IMR-90 (cell line): ENCODE measurements around the gene EPN1. TPM values are rescaled to one million over a fixed set of nuclear protein-coding genes. Genes with fewer than 3 reads are reported as not detected.

Experiments used
- ATAC-seq: fragments of 200-7000 bp; cut with Tn5 transposase; 2 replicates; pipeline ENCODE4 v1.9.1; 2020; ENCODE audit warnings: low read depth, mild to moderate bottlenecking, moderate library complexity
- BruUV-seq: library from RNA; stranded (reverse); fragments of 400-500 nt; replicated peaks from 2 replicates; lab custom pipeline; 2021; lab: Mats Ljungman, UMichigan
- CTCF ChIA-PET: fragments of 300-600 bp; formaldehyde crosslinking; extraction: SDS; loops from one replicate; lab custom pipeline; 2021; ENCODE audit warnings: antibody characterized with exemption; lab: Yijun Ruan, JAX
- POLR2A ChIA-PET: fragments of 300-600 bp; sonication (Branson Sonifier 250); formaldehyde crosslinking; loops from one replicate; lab custom pipeline; 2022; ENCODE audit warnings: antibody characterized with exemption; ENCODE audit not compliant: unreplicated experiment; lab: Charles Lee
- DNase-seq: peaks from one replicate; pipeline ENCODE4 v3.0.0; 2013
- H2AFZ ChIP-seq: replicated peaks from 2 replicates; pipeline ENCODE3; 2013; ENCODE audit warnings: low read length, mild to moderate bottlenecking; ENCODE audit not compliant: poor library complexity
- H2AK5ac ChIP-seq: 2 replicates; pipeline ENCODE4 v1.6.1; 2013; ENCODE audit warnings: low read depth, low read length, inconsistent platforms
- H2AK9ac ChIP-seq: replicated peaks from 2 replicates; pipeline ENCODE3; 2013; ENCODE audit warnings: mild to moderate bottlenecking, low read depth, low read length, moderate library complexity; ENCODE audit not compliant: poor library complexity
- H2BK120ac ChIP-seq: 2 replicates; pipeline ENCODE4 v1.6.1; 2013; ENCODE audit warnings: low read depth, low read length, inconsistent platforms
- H2BK15ac ChIP-seq: 3 replicates; pipeline ENCODE4 v1.6.1; 2013; ENCODE audit warnings: low read depth, low read length, inconsistent platforms
- H2BK20ac ChIP-seq: 2 replicates; pipeline ENCODE4 v1.6.1; 2013; ENCODE audit warnings: low read depth, mild to moderate bottlenecking, inconsistent platforms, low read length, moderate library complexity
- H2BK5ac ChIP-seq: 2 replicates; pipeline ENCODE4 v1.6.1; 2013; ENCODE audit warnings: mild to moderate bottlenecking, low read depth, low read length, inconsistent platforms; ENCODE audit not compliant: poor library complexity, severe bottlenecking
- H3K14ac ChIP-seq: replicated peaks from 2 replicates; pipeline ENCODE4 v1.6.1; 2013; ENCODE audit warnings: low read depth, low read length, inconsistent platforms
- H3K18ac ChIP-seq: 2 replicates; pipeline ENCODE4 v1.6.1; 2013; ENCODE audit warnings: low read depth, low read length, control low read depth
- H3K23ac ChIP-seq: 2 replicates; pipeline ENCODE4 v1.6.1; 2013; ENCODE audit warnings: low read depth, low read length, inconsistent platforms
- H3K27ac ChIP-seq: 2 replicates; pipeline ENCODE4 v1.5.1; 2013; ENCODE audit warnings: mild to moderate bottlenecking, control low read depth, low read length; ENCODE audit not compliant: insufficient read depth
- H3K27me3 ChIP-seq: 2 replicates; pipeline ENCODE4 v1.6.1; 2013; ENCODE audit warnings: low read length; ENCODE audit not compliant: control insufficient read depth, insufficient read depth
- H3K36me3 ChIP-seq: 2 replicates; pipeline ENCODE4 v1.6.1; 2013; ENCODE audit warnings: low read length, mixed read lengths; ENCODE audit not compliant: control insufficient read depth, insufficient read depth
- H3K4ac ChIP-seq: 2 replicates; pipeline ENCODE4 v1.6.1; 2013; ENCODE audit warnings: low read depth, low read length, inconsistent platforms
- H3K4me1 ChIP-seq: 2 replicates; pipeline ENCODE4 v1.6.1; 2013; ENCODE audit warnings: low read length, mixed read lengths; ENCODE audit not compliant: control insufficient read depth, insufficient read depth
- H3K4me2 ChIP-seq: 2 replicates; pipeline ENCODE4 v1.6.1; 2013; ENCODE audit warnings: low read depth, mild to moderate bottlenecking, control low read depth, low read length, moderate library complexity
- H3K4me3 ChIP-seq: 2 replicates; pipeline ENCODE4 v1.5.1; 2013; ENCODE audit warnings: low read depth, mild to moderate bottlenecking, control low read depth, low read length, moderate library complexity; ENCODE audit not compliant: insufficient read depth
- H3K56ac ChIP-seq: 2 replicates; pipeline ENCODE4 v1.6.1; 2013; ENCODE audit warnings: low read length, inconsistent platforms; ENCODE audit not compliant: insufficient read depth; ENCODE audit errors: extremely low read depth
- H3K79me1 ChIP-seq, 2 experiments: 2 replicates each; pipeline ENCODE4 v1.6.1; 2013; ENCODE audit warnings: low read length in 2 of 2, inconsistent platforms in 1 of 2, low read depth in 1 of 2
- H3K9ac ChIP-seq: 2 replicates; pipeline ENCODE4 v1.6.1; 2013; ENCODE audit warnings: low read depth, low read length, control low read depth
- H3K9me1 ChIP-seq: 2 replicates; pipeline ENCODE4 v1.6.1; 2013; ENCODE audit warnings: low read length, inconsistent platforms; ENCODE audit not compliant: insufficient read depth
- H3K9me3 ChIP-seq: 2 replicates; pipeline ENCODE4 v1.6.1; 2013; ENCODE audit warnings: low read length; ENCODE audit not compliant: control insufficient read depth, insufficient read depth
- H4K20me1 ChIP-seq: 2 replicates; pipeline ENCODE4 v1.6.1; 2013; ENCODE audit warnings: low read length, inconsistent platforms; ENCODE audit not compliant: insufficient read depth
- H4K5ac ChIP-seq: 2 replicates; pipeline ENCODE4 v1.6.1; 2013; ENCODE audit warnings: mild to moderate bottlenecking, low read depth, low read length, control low read depth
- H4K8ac ChIP-seq, 2 experiments: 2 replicates each; pipeline ENCODE4 v1.6.1; 2013; ENCODE audit warnings: low read depth in 2 of 2, low read length in 2 of 2, control low read depth in 1 of 2, inconsistent platforms in 1 of 2
- H4K91ac ChIP-seq: 2 replicates; pipeline ENCODE4 v1.6.1; 2013; ENCODE audit warnings: low read depth, low read length, inconsistent platforms; ENCODE audit not compliant: insufficient read depth
- FOS ChIP-seq: fragments of 150-350 bp; IDR thresholded peaks from 2 replicates; pipeline ENCODE4 v1.6.1; 2016; ENCODE audit warnings: low read depth, low read length
- MAZ ChIP-seq: IDR thresholded peaks from 2 replicates; pipeline ENCODE4 v1.6.1; 2012; ENCODE audit warnings: low read depth, mild to moderate bottlenecking, low read length, improper control_type of control experiment, moderate library complexity, borderline replicate concordance
- NFE2L2 ChIP-seq: fragments of 150-350 bp; IDR thresholded peaks from 2 replicates; pipeline ENCODE4 v1.6.1; 2016; ENCODE audit warnings: low read depth, mild to moderate bottlenecking, low read length
- POLR2A ChIP-seq: IDR thresholded peaks from 2 replicates; pipeline ENCODE4 v1.6.1; 2012; ENCODE audit warnings: mild to moderate bottlenecking, low read depth, low read length
- RAD21 ChIP-seq: IDR thresholded peaks from 2 replicates; pipeline ENCODE4 v1.6.1; 2012; ENCODE audit warnings: low read length, improper control_type of control experiment
- USF2 ChIP-seq: fragments of 150-350 bp; IDR thresholded peaks from 2 replicates; pipeline ENCODE4 v1.6.1; 2017; ENCODE audit warnings: mild to moderate bottlenecking, antibody characterized with exemption, low read length, low read depth
- WGBS, 2 experiments: methylation state at CpG; one replicate each; pipeline versions ENCODE4 v1.1.5 to v1.1.7; 2013; ENCODE audit warnings: missing lambda C conversion rate in 2 of 2; ENCODE audit not compliant: insufficient read length in 1 of 2; ENCODE audit errors: extremely low coverage in 2 of 2; 5-methylcytosine and 5-hydroxymethylcytosine counted together
- dilution Hi-C: fragments of 300-500 bp; cut with HindIII; formaldehyde crosslinking; loops from one replicate; pipeline ENCODE4 v1.14.3; 2018; ENCODE audit warnings: low sequenced_read_pairs; ENCODE audit not compliant: unreplicated experiment
- in situ Hi-C: fragments of 300-500 bp; cut with MboI; formaldehyde crosslinking; loops from 3 replicates; pipeline ENCODE4 v1.14.3; 2019; ENCODE audit warnings: low sequenced_read_pairs, inconsistent platforms, mixed read lengths
- intact Hi-C: fragments of 100-400 bp; cut with micrococcal nuclease; formaldehyde crosslinking; loops from 2 replicates; pipeline ENCODE4 v1.10.0; 2022
- polyA plus RNA-seq, 3 experiments: library from polyadenylated mRNA; depleted of rRNA; stranded (reverse); fragments of >200 nt; gene quantifications; 2 replicates each; pipeline ENCODE4 v1.2.3, GENCODE V29; 2012; ENCODE audit warnings: low replicate concordance in 1 of 3
- total RNA-seq: library from RNA; depleted of rRNA; stranded (reverse); fragments of >200 nt; gene quantifications from 2 replicates; pipeline ENCODE4 v1.2.3, GENCODE V29; 2012

The EPN1 gene
- total and polyA plus RNA-seq, 2 of the 4 experiments (the other 2 are of a cell fraction): 19.0 to 122 TPM

DNA sequence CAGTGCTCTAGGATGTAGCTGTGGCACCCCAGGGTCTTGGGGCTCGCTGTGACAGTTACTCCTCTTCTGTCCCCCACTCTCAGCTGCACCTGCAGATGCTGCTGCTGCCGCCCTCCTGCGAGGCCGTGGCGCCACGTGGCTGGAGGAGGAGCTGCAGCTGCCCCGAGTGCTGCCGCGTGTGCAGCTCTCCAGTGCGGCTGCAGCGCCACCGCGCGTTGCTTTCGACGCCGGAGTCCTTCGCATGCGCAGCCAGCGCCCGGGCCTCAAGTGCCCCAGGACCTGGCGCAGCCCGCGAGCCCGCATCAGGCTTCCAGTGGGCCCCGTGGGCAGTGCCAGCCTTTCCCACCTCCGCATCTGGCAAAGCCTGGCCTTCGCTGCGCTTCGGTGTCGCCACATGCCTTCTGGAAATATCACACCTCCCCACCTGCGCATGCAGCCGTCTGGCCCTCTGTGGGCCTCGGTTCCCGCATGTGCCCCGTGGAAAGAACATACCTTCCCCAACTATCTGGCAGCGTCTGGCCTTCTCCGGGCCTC lies 34.9 kb upstream of the EPN1 start (continued):
- TF ChIP-seq USF2: peak; percentile 62

- Histone ChIP-seq H3K4me1 (peaks cover 19% of the 10 kb centered on the region), H2AK9ac (peak within 1 kb of the TSS; percentile 99), H3K4me2 (peak within 1 kb of the TSS; percentile 93), H4K8ac (peak within 1 kb of the TSS; percentile 85 to 89), H2BK120ac (peak within 1 kb of the TSS; percentile 28; the same call in 1 of the 2 replicates), H4K20me1 (0 out of 2 replicates have a peak, but pooled peaks cover 9% of the 10 kb centered on the region), H3K36me3 (peaks cover 14% of the 10 kb centered on the region; the same call in 1 of the 2 replicates), H2BK20ac (no peak within 1 kb of the TSS; the same call in 1 of the 2 replicates), H3K79me1 (peaks cover 31 to 85% of the 10 kb centered on the region in 2 experiments), H2AFZ (peak within 1 kb of the TSS; percentile 90), H2BK5ac (peak within 1 kb of the TSS; percentile 69), H2BK15ac (no peak within 1 kb of the TSS), H3K9me3 (no peaks in the 10 kb centered on the region), H3K9ac (peak within 1 kb of the TSS; percentile 81), H2AK5ac (peak within 1 kb of the TSS; percentile 72), H3K56ac (peak within 1 kb of the TSS; percentile 98), H3K23ac (peak within 1 kb of the TSS; percentile 99), H3K4me3 (peak within 1 kb of the TSS; percentile 74), H3K27me3 (no peaks in the 10 kb centered on the region), H3K27ac (peak within 1 kb of the TSS; percentile 76), H4K5ac (peak within 1 kb of the TSS; percentile 88), H3K18ac (peak within 1 kb of the TSS; percentile 73), H3K4ac (peak within 1 kb of the TSS; percentile 97), H4K91ac (peak within 1 kb of the TSS; percentile 90), H3K9me1 (peaks cover 13% of the 10 kb centered on the region), H3K14ac (peak within 1 kb of the TSS; percentile 98)
- no peak for TF ChIP-seq FOS
- no peak for TF ChIP-seq USF2
- TF ChIP-seq MAZ: peak; percentile 79; the same call in 1 of the 2 replicates
- no peak for TF ChIP-seq RAD21
- TF ChIP-seq NFE2L2: no peak
- TF ChIP-seq POLR2A: no peak; the same call in 1 of the 2 replicates
- BruUV-seq: no TSS peak
- peak; percentile 78 for DNase-seq
- 1% methylated on average over 43 of the region's 89 CpGs; no CpG with 5 or more reads in 1 of the 2 experiments for WGBS, 2 experiments
- intact Hi-C loops: no loop called here
- dilution Hi-C loops: no loop called here
- POLR2A ChIA-PET: interaction anchor here (0.6 to 0.7 kb wide), 3 partner anchors 9 to 156 kb away, joined by 6 to 21 read pairs (median 6); no protein-coding TSS in a partner anchor
- in situ Hi-C loops: loop anchor here (25.0 kb wide), 2 partner anchors 354 to 528 kb away; partner anchors contain the start of genes BRSK1, HSPBP1 and PPP1R12C
- CTCF ChIA-PET: no interaction called here
- peak; percentile 68 for ATAC-seq
Observed at GRCh38 chr19:55640577-55641425, 34.2 kb upstream of the EPN1 start, which contains the start of gene ZNF580. Gene ZNF580, plus strand, starts transcription at chr19:55641002. Its CDS starts 1,507 bp downstream, at chr19:55642509.
